Measurements from ENCODE around the gene ALX1.

GRCh38 chr12:85308374-85308773, 28.4 kb downstream of the ALX1 start:
- TF ChIP-seq, protein P1, sequence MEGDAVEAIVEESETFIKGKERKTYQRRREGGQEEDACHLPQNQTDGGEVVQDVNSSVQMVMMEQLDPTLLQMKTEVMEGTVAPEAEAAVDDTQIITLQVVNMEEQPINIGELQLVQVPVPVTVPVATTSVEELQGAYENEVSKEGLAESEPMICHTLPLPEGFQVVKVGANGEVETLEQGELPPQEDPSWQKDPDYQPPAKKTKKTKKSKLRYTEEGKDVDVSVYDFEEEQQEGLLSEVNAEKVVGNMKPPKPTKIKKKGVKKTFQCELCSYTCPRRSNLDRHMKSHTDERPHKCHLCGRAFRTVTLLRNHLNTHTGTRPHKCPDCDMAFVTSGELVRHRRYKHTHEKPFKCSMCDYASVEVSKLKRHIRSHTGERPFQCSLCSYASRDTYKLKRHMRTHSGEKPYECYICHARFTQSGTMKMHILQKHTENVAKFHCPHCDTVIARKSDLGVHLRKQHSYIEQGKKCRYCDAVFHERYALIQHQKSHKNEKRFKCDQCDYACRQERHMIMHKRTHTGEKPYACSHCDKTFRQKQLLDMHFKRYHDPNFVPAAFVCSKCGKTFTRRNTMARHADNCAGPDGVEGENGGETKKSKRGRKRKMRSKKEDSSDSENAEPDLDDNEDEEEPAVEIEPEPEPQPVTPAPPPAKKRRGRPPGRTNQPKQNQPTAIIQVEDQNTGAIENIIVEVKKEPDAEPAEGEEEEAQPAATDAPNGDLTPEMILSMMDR (IDR thresholded peaks at IDR 0.05), result no peak
- no peak for TF ChIP-seq POLR2A (IDR thresholded peaks at IDR 0.05)

All from right lobe of liver (tissue), 4 donors.